Measurements from ENCODE around the gene LNPEP. TPM values are rescaled to one million over a fixed set of nuclear protein-coding genes. Genes with fewer than 3 reads are reported as not detected.
A peak's percentile ranks its signal among the peaks of the same experiment; 100 is the strongest.
"Not testable (repeated sequence)": the region's sequence is repeated elsewhere in the genome, so short reads cannot be mapped to it uniquely, and the experiment has no call there.

Gene LNPEP
- total and polyA plus RNA-seq, 2 donors (not counting 1 experiment from before 2014, with no cell fraction given) = 10.5 to 92.9 TPM

- no peak overlapping the region for H3K9ac ChIP-seq (ENCODE audit: low read length)
- no peak overlapping the region for H3K27ac ChIP-seq (ENCODE audit: low read length in 2 of 2)
- Mint-ChIP-seq H3K4me3 (no peak overlapping the region), H3K4me1 (peaks cover 75% of the 10 kb centered on the region), H3K9me3 (ENCODE audit: insufficient read depth) (no peaks in the 10 kb centered on the region), H3K27ac (peak overlapping the region; percentile 44), H3K27me3 (no peaks in the 10 kb centered on the region)
- H3K4me1 ChIP-seq (ENCODE audit: control insufficient read depth in 2 of 2, insufficient read depth in 2 of 2, low read length in 2 of 2) = peaks cover 45 to 51% of the 10 kb centered on the region in 2 donors
- ATAC-seq (ENCODE audit: low read depth) (no peak), DNase-seq (no peak)
- 96% methylated on average over 3 of the region's 3 CpGs for WGBS (ENCODE audit: insufficient coverage)
- ChIA-PET POLR2A (no interaction called here), CTCF (interaction anchor here (1.0 to 4.4 kb wide), 2 partner anchors 61 to 67 kb away, joined by 5 to 24 read pairs; no protein-coding TSS in a partner anchor)
- no peak for TF ChIP-seq CTCF (IDR thresholded peaks at IDR 0.05)
- TF ChIP-seq EZH2 (IDR thresholded peaks at IDR 0.05; ENCODE audit: borderline replicate concordance, insufficient read depth, low read depth, low read length, poor library complexity, severe bottlenecking) = no peak
- no peaks in the 10 kb centered on the region for H4K20me1 ChIP-seq (ENCODE audit: control insufficient read depth, insufficient read depth, low read length, poor library complexity, severe bottlenecking)
- intact Hi-C loops (cut with micrococcal nuclease) = no loop called here
- peaks cover 0 to 4% (median 0%) of the 10 kb centered on the region in 3 donors for H3K9me3 ChIP-seq (ENCODE audit: control extremely low read depth in 1 of 3, control insufficient read depth in 2 of 3, insufficient read depth in 1 of 3, low read length in 2 of 3)
- no peak overlapping the region for H3K4me3 ChIP-seq (ENCODE audit: control extremely low read depth in 1 of 5, extremely low read depth in 1 of 5, insufficient read depth in 1 of 5, low read depth in 2 of 5, low read length in 4 of 5)
- H2AFZ ChIP-seq (ENCODE audit: insufficient read depth, low read depth, low read length, poor library complexity, severe bottlenecking) = no peak overlapping the region
- H3K27me3 ChIP-seq (replicated peaks in 1 of 4; ENCODE audit: control extremely low read depth in 1 of 4, control insufficient read depth in 3 of 4, insufficient read depth in 4 of 4, low read length in 3 of 4) = no peaks in the 10 kb centered on the region
- H3K36me3 ChIP-seq (replicated peaks in 1 of 2; ENCODE audit: control extremely low read depth in 1 of 2, control insufficient read depth in 1 of 2, extremely low read depth in 1 of 2, insufficient read depth in 2 of 2, low read length in 1 of 2) = peaks cover 0 to 1% of the 10 kb centered on the region in 2 experiments
- H3K79me2 ChIP-seq (ENCODE audit: control insufficient read depth, insufficient read depth, low read length) = peaks cover 20% of the 10 kb centered on the region
- H3K4me2 ChIP-seq (replicated peaks; ENCODE audit: low read depth, low read length, poor library complexity, severe bottlenecking) = no peak overlapping the region
These were observed 5.8 kb upstream of the LNPEP start for GRCh38 chr5:96930058-96930457.

- POLR2A ChIA-PET = no interaction called here
- no peak for ATAC-seq (ENCODE audit: low read depth)
- no peak overlapping the region for H3K4me3 Mint-ChIP-seq
- Histone ChIP-seq H3K9me3 (ENCODE audit: control extremely low read depth in 1 of 3, control insufficient read depth in 2 of 3, insufficient read depth in 1 of 3, low read length in 2 of 3) (peaks cover 0 to 4% (median 0%) of the 10 kb centered on the region in 3 donors), H3K27ac (ENCODE audit: low read length in 2 of 2) (no peak overlapping the region), H3K36me3 (replicated peaks in 1 of 2; ENCODE audit: control extremely low read depth in 1 of 2, control insufficient read depth in 1 of 2, extremely low read depth in 1 of 2, insufficient read depth in 2 of 2, low read length in 1 of 2) (peaks cover 0 to 1% of the 10 kb centered on the region in 2 experiments), H3K4me2 (replicated peaks; ENCODE audit: low read depth, low read length, poor library complexity, severe bottlenecking) (no peak overlapping the region), H3K79me2 (ENCODE audit: control insufficient read depth, insufficient read depth, low read length) (peaks cover 20% of the 10 kb centered on the region), H3K9ac (ENCODE audit: low read length) (no peak overlapping the region), H4K20me1 (ENCODE audit: control insufficient read depth, insufficient read depth, low read length, poor library complexity, severe bottlenecking) (no peaks in the 10 kb centered on the region), H3K27me3 (replicated peaks in 1 of 4; ENCODE audit: control extremely low read depth in 1 of 4, control insufficient read depth in 3 of 4, insufficient read depth in 4 of 4, low read length in 3 of 4) (no peaks in the 10 kb centered on the region), H2AFZ (ENCODE audit: insufficient read depth, low read depth, low read length, poor library complexity, severe bottlenecking) (no peak overlapping the region), H3K4me3 (ENCODE audit: control extremely low read depth in 1 of 5, extremely low read depth in 1 of 5, insufficient read depth in 1 of 5, low read depth in 2 of 5, low read length in 4 of 5) (no peak overlapping the region), H3K4me1 (ENCODE audit: control insufficient read depth in 2 of 2, insufficient read depth in 2 of 2, low read length in 2 of 2) (peaks cover 41 to 46% of the 10 kb centered on the region in 2 donors)
- peaks cover 70% of the 10 kb centered on the region for H3K4me1 Mint-ChIP-seq
- CTCF ChIA-PET = interaction anchor here (0.7 to 4.4 kb wide), 4 partner anchors 19 to 178 kb away, joined by 3 to 24 read pairs (median 4); no protein-coding TSS in a partner anchor
- peak overlapping the region; percentile 44 for H3K27ac Mint-ChIP-seq
- intact Hi-C loops (cut with micrococcal nuclease) = no loop called here
- TF ChIP-seq EZH2 (IDR thresholded peaks at IDR 0.05; ENCODE audit: borderline replicate concordance, insufficient read depth, low read depth, low read length, poor library complexity, severe bottlenecking) (no peak), CTCF (IDR thresholded peaks at IDR 0.05) (no peak)
- WGBS (ENCODE audit: insufficient coverage) = 100% methylated on average over 1 of the region's 3 CpGs
- no peaks in the 10 kb centered on the region for H3K9me3 Mint-ChIP-seq (ENCODE audit: insufficient read depth)
- no peak for DNase-seq
- no peaks in the 10 kb centered on the region for H3K27me3 Mint-ChIP-seq
These were observed 5.3 kb upstream of the LNPEP start for GRCh38 chr5:96930589-96930988.

- peak overlapping the region; percentile 81 for H3K27ac Mint-ChIP-seq
- H4K20me1 ChIP-seq (ENCODE audit: control insufficient read depth, insufficient read depth, low read length, poor library complexity, severe bottlenecking); intact Hi-C loops (cut with micrococcal nuclease); H3K27me3 Mint-ChIP-seq; H3K9ac ChIP-seq (ENCODE audit: low read length); DNase-seq; H3K9me3 ChIP-seq (ENCODE audit: control extremely low read depth in 1 of 3, control insufficient read depth in 2 of 3, insufficient read depth in 1 of 3, low read length in 2 of 3); H3K4me3 ChIP-seq (ENCODE audit: control extremely low read depth in 1 of 5, extremely low read depth in 1 of 5, insufficient read depth in 1 of 5, low read depth in 2 of 5, low read length in 4 of 5); H2AFZ ChIP-seq (ENCODE audit: insufficient read depth, low read depth, low read length, poor library complexity, severe bottlenecking); H3K36me3 ChIP-seq (replicated peaks in 1 of 2; ENCODE audit: control extremely low read depth in 1 of 2, control insufficient read depth in 1 of 2, extremely low read depth in 1 of 2, insufficient read depth in 2 of 2, low read length in 1 of 2); ATAC-seq (ENCODE audit: low read depth); POLR2A ChIA-PET; H3K27me3 ChIP-seq (replicated peaks in 1 of 4; ENCODE audit: control extremely low read depth in 1 of 4, control insufficient read depth in 3 of 4, insufficient read depth in 4 of 4, low read length in 3 of 4); H3K9me3 Mint-ChIP-seq (ENCODE audit: insufficient read depth): not testable (repeated sequence)
- CTCF ChIA-PET = interaction anchor here (0.7 to 4.4 kb wide), 5 partner anchors 20 to 179 kb away, joined by 3 to 24 read pairs (median 5); no protein-coding TSS in a partner anchor
- peaks cover 67% of the 10 kb centered on the region for H3K4me1 Mint-ChIP-seq
- WGBS (ENCODE audit: insufficient coverage) = 100% methylated on average over 2 of the region's 2 CpGs
- H3K27ac ChIP-seq (ENCODE audit: low read length in 2 of 2) = peak overlapping the region; percentile 14 to 88
- H3K79me2 ChIP-seq (ENCODE audit: control insufficient read depth, insufficient read depth, low read length) = peaks cover 22% of the 10 kb centered on the region
- H3K4me1 ChIP-seq (ENCODE audit: control insufficient read depth in 2 of 2, insufficient read depth in 2 of 2, low read length in 2 of 2) = peaks cover 37 to 43% of the 10 kb centered on the region in 2 donors
- peak overlapping the region; percentile 82 for H3K4me2 ChIP-seq (replicated peaks; ENCODE audit: low read depth, low read length, poor library complexity, severe bottlenecking)
- peak overlapping the region; percentile 69 for H3K4me3 Mint-ChIP-seq
These were observed 4.8 kb upstream of the LNPEP start for GRCh38 chr5:96931037-96931436.

All from B cell (primary cell).